GM23338 (cell line): ENCODE data around the gene SDC3.

Experiments used
- CREB1 ChIP-seq: fragments of 250-450 bp; sonication (Bioruptor Pico); IDR thresholded peaks from 2 replicates; pipeline ENCODE4 v1.5.0; 2020; ENCODE audit warnings: low read depth, mild to moderate bottlenecking, moderate library complexity
- CTCF ChIP-seq, 2 experiments: fragments of 200-600 bp in 1 of 2; sonication (generic) in 1 of 2; conservative IDR thresholded peaks; 2 replicates each; pipeline versions ENCODE4 v1.5.1 to v1.6.1; 2016 to 2017; ENCODE audit warnings: antibody characterized with exemption in 2 of 2, low read depth in 2 of 2, mild to moderate bottlenecking in 2 of 2, moderate library complexity in 1 of 2
- ETS1 ChIP-seq: IDR thresholded peaks from 2 replicates; pipeline ENCODE4 v1.6.1; 2016; ENCODE audit warnings: antibody characterized with exemption
- POLR2AphosphoS5 ChIP-seq: IDR thresholded peaks from 2 replicates; pipeline ENCODE4 v1.6.1; 2016; ENCODE audit warnings: antibody characterized with exemption, low read depth

- no peak for TF ChIP-seq CTCF (conservative IDR thresholded peaks at IDR 0.05; ENCODE audit: low read depth in 2 of 2)
- no peak for TF ChIP-seq POLR2AphosphoS5
- no peak for TF ChIP-seq ETS1
- no peak for TF ChIP-seq CREB1 (CRISPR knock-in tag)
Observed at GRCh38 chr1:30823627-30823968, 85.0 kb downstream of the SDC3 start.
